GM10266 (cell line): ENCODE results near the gene SLC25A11.

ENCODE experiments used
- DNase-seq: peaks from one replicate; pipeline ENCODE4 v3.0.0; 2012; ENCODE audit errors: extremely low spot score
- CTCF ChIP-seq: IDR thresholded peaks from 2 replicates; pipeline ENCODE4 v1.5.1; 2012; ENCODE audit warnings: mild to moderate bottlenecking, low read depth; ENCODE audit not compliant: control insufficient read depth, insufficient read depth; ENCODE audit errors: missing control alignments

The SLC25A11 gene

GRCh38 chr17:4947411-4948165 lies 7.7 kb upstream of the SLC25A11 start:
- no peak for TF ChIP-seq CTCF
- DNase-seq: peak; percentile 79

GRCh38 chr17:4947010-4947410 lies 7.2 kb upstream of the SLC25A11 start:
- TF ChIP-seq CTCF: no peak
- DNase-seq: no peak

- no peak for DNase-seq
- no peak for TF ChIP-seq CTCF
Measured at GRCh38 chr17:4946312-4946976, 6.6 kb upstream of the SLC25A11 start.

- no peak for DNase-seq
- TF ChIP-seq CTCF: no peak
Measured at GRCh38 chr17:4945944-4946280, 6.1 kb upstream of the SLC25A11 start.

GRCh38 chr17:4945176-4945943 lies 5.5 kb upstream of the SLC25A11 start:
- DNase-seq: peak; percentile 83
- TF ChIP-seq CTCF: no peak

- DNase-seq: no peak
- no peak for TF ChIP-seq CTCF
Measured at GRCh38 chr17:4944554-4945175, 4.8 kb upstream of the SLC25A11 start.
